Stimulated activated effector memory CD8-positive, alpha-beta T cell treated with anti-CD3 and anti-CD28 coated beads, Interleukin-12 subunit alpha, Interleukin-12 subunit beta, amount 100 ng/mL, for 72 hours (primary cell): ENCODE results near the gene KYNU.
"Not testable (repeated sequence)": the region's sequence is repeated elsewhere in the genome, so short reads cannot be mapped to it uniquely, and the experiment has no call there.

Experiments
- ATAC-seq: fragments of 150-1000 bp; cut with Tn5 transposase; 2 replicates; pipeline ENCODE4 v1.10.0; 2021
- DNase-seq, 2 donors: peaks; one replicate each; pipeline ENCODE4 v3.0.0; 2021 to 2022; ENCODE audit warnings: low spot score in 2 of 2
- H3K27ac Mint-ChIP-seq: one replicate; pipeline ENCODE4 v1.8.0; 2022; ENCODE audit warnings: mild to moderate bottlenecking, mixed read lengths
- H3K36me3 Mint-ChIP-seq: one replicate; pipeline ENCODE4 v1.8.0; 2022; ENCODE audit warnings: mild to moderate bottlenecking, mixed read lengths
- H3K4me1 Mint-ChIP-seq: one replicate; pipeline ENCODE4 v1.8.0; 2022; ENCODE audit warnings: mixed read lengths
- H3K4me3 Mint-ChIP-seq: one replicate; pipeline ENCODE4 v1.8.0; 2022; ENCODE audit warnings: mild to moderate bottlenecking, mixed read lengths
- H3K9me3 Mint-ChIP-seq: one replicate; pipeline ENCODE4 v1.8.0; 2022; ENCODE audit warnings: mixed read lengths

KYNU gene

GRCh38 chr2:142930835-142931398 is 53.5 kb downstream of the KYNU start:
- no peaks in the 10 kb centered on the region for H3K36me3 Mint-ChIP-seq
- DNase-seq (no peak), ATAC-seq (no peak)
- H3K4me3 Mint-ChIP-seq, result no peak overlapping the region
- H3K4me1 Mint-ChIP-seq, result no peaks in the 10 kb centered on the region
- no peak overlapping the region for H3K27ac Mint-ChIP-seq
- no peaks in the 10 kb centered on the region for H3K9me3 Mint-ChIP-seq

- H3K4me1 Mint-ChIP-seq, result no peaks in the 10 kb centered on the region
Observed at GRCh38 chr2:142933916-142934315, 56.5 kb downstream of the KYNU start.

DNA sequence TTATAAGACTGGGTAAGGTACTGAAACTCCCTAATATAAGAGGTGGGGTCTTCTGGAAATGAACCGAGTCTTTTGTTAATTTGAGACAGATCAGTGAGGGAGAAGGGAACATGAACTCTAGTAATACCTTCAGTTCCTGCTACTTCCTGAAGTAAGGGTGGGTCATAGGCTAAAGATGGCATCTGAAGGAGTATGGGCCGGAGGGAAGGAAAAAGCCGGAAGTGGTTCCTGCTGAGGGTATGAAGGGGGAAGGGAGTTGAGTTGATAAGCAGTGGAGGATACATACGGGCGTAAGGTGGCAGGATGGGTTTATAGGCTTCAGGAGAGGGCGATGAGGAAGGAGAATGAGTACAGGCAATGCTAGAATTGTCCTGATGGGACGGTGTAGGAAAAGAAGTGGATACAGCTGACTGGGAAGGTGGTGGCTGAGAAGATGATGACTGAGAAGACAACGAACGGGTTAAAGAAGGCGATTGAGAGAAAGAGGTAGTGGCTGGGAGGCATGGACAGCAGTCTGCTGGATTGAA is 58.2 kb downstream of the KYNU start:
- H3K9me3 Mint-ChIP-seq, result no peaks in the 10 kb centered on the region
- no peak for ATAC-seq
- H3K4me1 Mint-ChIP-seq, result no peaks in the 10 kb centered on the region
- H3K36me3 Mint-ChIP-seq, result no peaks in the 10 kb centered on the region
- no peak overlapping the region for H3K4me3 Mint-ChIP-seq
- H3K27ac Mint-ChIP-seq, result no peak overlapping the region
- no peak for DNase-seq

More at GRCh38 chr2:142933916-142934315, 56.5 kb downstream of the KYNU start:
- no peak overlapping the region for H3K27ac Mint-ChIP-seq
- H3K4me3 Mint-ChIP-seq, result no peak overlapping the region
- DNase-seq (no peak), ATAC-seq (no peak)
- no peaks in the 10 kb centered on the region for H3K36me3 Mint-ChIP-seq
- H3K9me3 Mint-ChIP-seq, result no peaks in the 10 kb centered on the region

- no peak overlapping the region for H3K4me3 Mint-ChIP-seq
- no peak overlapping the region for H3K27ac Mint-ChIP-seq
- no peak for DNase-seq
Observed at GRCh38 chr2:142936629-142937028, 59.2 kb downstream of the KYNU start.

DNA sequence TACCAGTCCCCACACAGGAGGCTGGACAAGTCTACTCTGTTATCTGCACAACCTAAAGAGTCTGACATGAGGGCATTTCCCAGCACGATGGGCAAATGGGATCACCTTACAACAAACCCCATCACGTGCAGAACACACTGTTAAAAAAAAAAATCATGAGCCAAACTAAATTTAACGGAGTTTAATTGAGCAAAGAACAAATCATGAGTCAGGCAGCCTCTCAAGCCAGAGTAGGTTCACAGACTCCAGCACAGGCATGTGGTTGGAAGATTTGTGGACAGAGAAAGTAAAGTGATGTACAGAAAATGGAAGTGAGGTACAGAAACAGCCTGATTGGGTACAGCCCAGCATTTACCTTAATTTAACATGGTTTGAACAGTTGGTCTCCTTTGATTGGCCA is 59.9 kb downstream of the KYNU start:
- no peak for DNase-seq
- Mint-ChIP-seq H3K4me1 (no peaks in the 10 kb centered on the region), H3K36me3 (no peaks in the 10 kb centered on the region), H3K9me3 (no peaks in the 10 kb centered on the region), H3K27ac (no peak overlapping the region), H3K4me3 (no peak overlapping the region)
- peak; percentile 22 for ATAC-seq

More at GRCh38 chr2:142936629-142937028, 59.2 kb downstream of the KYNU start:
- Mint-ChIP-seq H3K9me3 (no peaks in the 10 kb centered on the region), H3K4me1 (no peaks in the 10 kb centered on the region), H3K36me3 (no peaks in the 10 kb centered on the region)
- peak; percentile 5 for ATAC-seq

DNA sequence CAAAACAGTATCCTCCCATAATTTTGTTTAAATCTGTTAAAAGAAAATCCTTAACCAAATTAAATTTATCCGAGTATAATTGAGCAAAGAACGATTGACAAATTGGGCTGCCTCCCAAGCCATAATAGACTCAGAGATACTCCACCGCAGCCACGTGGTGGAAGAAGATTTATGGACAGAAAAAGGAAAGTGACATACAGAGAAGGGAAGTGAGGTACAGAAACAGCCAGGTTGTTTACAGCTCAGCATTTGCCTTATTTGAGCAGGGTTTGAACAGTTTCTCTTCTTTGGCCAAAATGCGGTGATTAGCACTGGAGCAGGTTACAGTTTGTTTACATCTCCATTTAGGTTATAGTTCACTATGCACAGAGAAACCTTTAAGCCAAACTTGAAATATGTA is 60.8 kb downstream of the KYNU start:
- no peak overlapping the region for H3K4me3 Mint-ChIP-seq
- H3K9me3 Mint-ChIP-seq, result no peaks in the 10 kb centered on the region
- no peak overlapping the region for H3K27ac Mint-ChIP-seq
- no peak for ATAC-seq
- no peaks in the 10 kb centered on the region for H3K36me3 Mint-ChIP-seq
- H3K4me1 Mint-ChIP-seq, result no peaks in the 10 kb centered on the region
- no peak for DNase-seq

GRCh38 chr2:142940606-142941223 is 63.3 kb downstream of the KYNU start:
- H3K9me3 Mint-ChIP-seq, result no peaks in the 10 kb centered on the region
- ATAC-seq (no peak), DNase-seq (no peak)
- H3K36me3 Mint-ChIP-seq, result no peaks in the 10 kb centered on the region
- no peak overlapping the region for H3K27ac Mint-ChIP-seq
- H3K4me1 Mint-ChIP-seq, result no peaks in the 10 kb centered on the region
- H3K4me3 Mint-ChIP-seq, result no peak overlapping the region

DNA sequence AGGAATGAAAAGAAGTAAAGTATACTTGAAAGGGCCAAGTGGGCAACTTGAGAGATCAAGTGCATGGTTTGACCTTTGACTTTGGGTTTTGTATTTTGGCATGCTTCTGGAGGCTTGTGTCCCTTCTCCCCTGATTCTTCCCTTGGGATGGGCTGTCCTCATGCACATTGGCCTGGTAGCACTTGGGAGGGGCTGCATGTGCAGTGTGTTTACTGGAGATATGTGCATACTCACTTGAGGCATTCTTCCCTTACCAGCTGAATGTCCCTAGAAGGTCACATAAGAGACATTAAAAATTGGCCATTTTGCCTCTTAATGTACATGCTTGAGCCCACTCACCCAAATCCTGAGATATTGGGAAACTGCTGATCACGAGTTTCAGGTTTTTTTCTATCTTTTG is 65.2 kb downstream of the KYNU start:
- DNase-seq (no peak), ATAC-seq (no peak)
- Mint-ChIP-seq H3K4me1 (no peaks in the 10 kb centered on the region), H3K36me3 (no peaks in the 10 kb centered on the region), H3K4me3 (no peak overlapping the region), H3K27ac (no peak overlapping the region), H3K9me3 (no peaks in the 10 kb centered on the region)

- no peak for ATAC-seq
Observed at GRCh38 chr2:142944264-142944663, 66.8 kb downstream of the KYNU start.

GRCh38 chr2:142944721-142945120 is 67.3 kb downstream of the KYNU start:
- DNase-seq (no peak), ATAC-seq (no peak)
- Mint-ChIP-seq H3K27ac (no peak overlapping the region), H3K4me1 (no peaks in the 10 kb centered on the region), H3K9me3 (no peaks in the 10 kb centered on the region), H3K4me3 (no peak overlapping the region), H3K36me3 (no peaks in the 10 kb centered on the region)

More at GRCh38 chr2:142944264-142944663, 66.8 kb downstream of the KYNU start:
- Mint-ChIP-seq H3K4me1 (no peaks in the 10 kb centered on the region), H3K36me3 (no peaks in the 10 kb centered on the region), H3K4me3 (no peak overlapping the region), H3K27ac (no peak overlapping the region), H3K9me3 (no peaks in the 10 kb centered on the region)
- DNase-seq, result no peak

GRCh38 chr2:142946941-142947340 is 69.5 kb downstream of the KYNU start:
- Mint-ChIP-seq H3K36me3 (no peaks in the 10 kb centered on the region), H3K4me3 (no peak overlapping the region), H3K4me1 (no peaks in the 10 kb centered on the region), H3K9me3 (no peaks in the 10 kb centered on the region), H3K27ac (no peak overlapping the region)
- DNase-seq (no peak), ATAC-seq (no peak)

DNA sequence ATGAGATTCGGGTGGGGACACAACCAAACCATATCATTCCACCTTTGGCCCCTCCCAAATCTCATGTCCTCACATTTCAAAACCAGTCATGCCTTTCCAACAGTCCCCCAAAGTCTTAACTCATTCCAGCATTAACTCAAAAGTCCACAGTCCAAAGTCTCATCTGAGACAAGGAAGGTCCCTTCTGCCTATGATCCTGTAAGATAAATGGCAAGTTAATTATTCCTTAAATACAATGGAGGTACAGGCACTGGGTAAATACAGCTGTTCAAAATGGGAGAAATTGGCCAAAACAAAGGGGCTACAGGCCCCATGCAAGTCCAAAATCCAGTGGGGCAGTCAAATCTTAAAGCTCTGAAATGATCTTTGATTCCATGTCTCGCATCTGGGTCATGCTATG is 71.3 kb downstream of the KYNU start:
- not testable (repeated sequence) for H3K9me3 Mint-ChIP-seq, DNase-seq, H3K36me3 Mint-ChIP-seq, ATAC-seq, H3K27ac Mint-ChIP-seq, H3K4me1 Mint-ChIP-seq, H3K4me3 Mint-ChIP-seq

DNA sequence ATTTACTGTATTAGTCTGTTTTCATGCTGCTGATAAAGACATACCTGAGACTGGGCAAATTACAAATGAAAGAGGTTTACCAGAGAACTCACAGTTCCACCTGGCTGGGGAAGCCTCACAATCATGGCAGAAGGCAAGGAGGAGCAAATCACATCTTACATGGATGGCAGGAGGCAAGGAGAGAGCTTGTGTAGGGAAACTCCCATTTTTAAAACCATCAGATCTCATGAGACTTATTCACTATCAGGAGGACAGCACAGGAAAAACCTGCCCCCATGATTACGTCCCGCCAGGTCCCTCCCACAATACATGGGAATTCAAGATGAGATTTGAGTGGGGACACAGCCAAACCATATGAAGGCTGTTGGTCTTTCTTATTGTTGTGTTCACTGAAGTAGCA is 72.9 kb downstream of the KYNU start:
- H3K4me1 Mint-ChIP-seq, H3K27ac Mint-ChIP-seq, H3K36me3 Mint-ChIP-seq, DNase-seq, ATAC-seq, H3K9me3 Mint-ChIP-seq, H3K4me3 Mint-ChIP-seq: not testable (repeated sequence)

- DNase-seq (no peak), ATAC-seq (no peak)
- Mint-ChIP-seq H3K4me3 (no peak overlapping the region), H3K36me3 (no peaks in the 10 kb centered on the region), H3K27ac (no peak overlapping the region), H3K4me1 (no peaks in the 10 kb centered on the region), H3K9me3 (no peaks in the 10 kb centered on the region)
Observed at GRCh38 chr2:142951190-142952007, 73.9 kb downstream of the KYNU start.

GRCh38 chr2:142952018-142952417 is 74.6 kb downstream of the KYNU start:
- Mint-ChIP-seq H3K36me3 (no peaks in the 10 kb centered on the region), H3K27ac (no peak overlapping the region), H3K9me3 (no peaks in the 10 kb centered on the region), H3K4me3 (no peak overlapping the region), H3K4me1 (no peaks in the 10 kb centered on the region)
- DNase-seq, result no peak
- no peak for ATAC-seq
